K562 (cell line): ENCODE results near the gene DOP1A. TPM values are rescaled to one million over a fixed set of nuclear protein-coding genes. Genes with fewer than 3 reads are reported as not detected.

Experiments used
- ATAC-seq: fragments of 200-7000 bp; cut with Tn5 transposase; 3 replicates; pipeline ENCODE4 v1.9.1; 2020; ENCODE audit warnings: moderate library complexity
- BruUV-seq: library from RNA; stranded (reverse); fragments of 400-500 nt; replicated peaks from 2 replicates; lab custom pipeline; 2021; lab: Mats Ljungman, UMichigan
- CTCF ChIA-PET: fragments of 300-600 bp; formaldehyde crosslinking; extraction: SDS; loops from one replicate; lab custom pipeline; 2021; ENCODE audit warnings: low intra/inter-chr PET ratio; lab: Yijun Ruan, JAX
- POLR2A ChIA-PET: fragments of 300-600, 350-650 bp; sonication (Branson Sonifier 250); formaldehyde crosslinking; extraction: SDS; loops from one replicate; lab custom pipeline; 2021; ENCODE audit warnings: antibody characterized with exemption, inconsistent platforms; lab: Yijun Ruan, JAX
- DNase-seq, 4 experiments: peaks; one replicate each; pipeline versions ENCODE4 v3.0.0 to v3.0.0-alpha.2; 2011 to 2018; ENCODE audit warnings: low spot score in 3 of 4, mixed read lengths in 3 of 4; ENCODE audit errors: extremely low read depth in 1 of 4
- FAIRE-seq: peaks from 2 replicates; lab custom pipeline; 2011; peaks lifted over from hg19 to GRCh38; lab: Jason Lieb, UNC
- H2AFZ ChIP-seq: 2 replicates; pipeline ENCODE4 v1.6.0; 2011; ENCODE audit warnings: low read depth, low read length, control low read depth, inconsistent platforms
- H3K27ac ChIP-seq: fragments of 200-600 bp; 3 replicates; pipeline ENCODE4 v1.8.0; 2011; ENCODE audit warnings: low read depth, mild to moderate bottlenecking, control low read depth, inconsistent platforms, low read length, moderate library complexity, mixed read lengths; ENCODE audit errors: extremely low read depth
- H3K27me3 ChIP-seq, 2 experiments: fragments of 300-600 bp in 1 of 2; 2 replicates in 1 of 2; 3 replicates in 1 of 2; pipeline versions ENCODE4 v1.6.0 to v1.8.0; 2011; ENCODE audit warnings: inconsistent platforms in 2 of 2, low read length in 2 of 2, mild to moderate bottlenecking in 1 of 2, mixed read lengths in 1 of 2, moderate library complexity in 1 of 2; ENCODE audit not compliant: control insufficient read depth in 2 of 2, insufficient read depth in 2 of 2
- H3K36me3 ChIP-seq: fragments of 300-600 bp; 3 replicates; pipeline ENCODE4 v1.8.0; 2011; ENCODE audit warnings: mild to moderate bottlenecking, low read length, inconsistent platforms; ENCODE audit not compliant: control insufficient read depth, insufficient read depth
- H3K4me1 ChIP-seq, 2 experiments: fragments of 200-600 bp in 1 of 2; replicated peaks in 1 of 2; 2 replicates in 1 of 2; 3 replicates in 1 of 2; pipeline versions ENCODE4 v1.5.1 to v1.8.0; 2011; ENCODE audit warnings: inconsistent platforms in 2 of 2, low read length in 2 of 2, mild to moderate bottlenecking in 1 of 2, mixed read lengths in 1 of 2, moderate library complexity in 1 of 2; ENCODE audit not compliant: control insufficient read depth in 2 of 2, insufficient read depth in 2 of 2
- H3K4me2 ChIP-seq: 2 replicates; pipeline ENCODE4 v1.6.1; 2011; ENCODE audit warnings: low read length, control low read depth, inconsistent platforms, mixed read lengths; ENCODE audit not compliant: insufficient read depth
- H3K4me3 ChIP-seq: fragments of 200-600 bp; sonication (generic), shearing (Covaris generic); 2 replicates; pipeline ENCODE4 v1.5.1; 2016; ENCODE audit warnings: control low read depth, inconsistent platforms
- H3K79me2 ChIP-seq: fragments of 200-600 bp; 3 replicates; pipeline ENCODE4 v1.8.0; 2011; ENCODE audit warnings: low read length, inconsistent platforms; ENCODE audit not compliant: control insufficient read depth, insufficient read depth
- H3K9ac ChIP-seq, 2 experiments: 2 replicates each; pipeline versions ENCODE4 v1.6.0 to v1.6.1; 2011; ENCODE audit warnings: low read depth in 2 of 2, low read length in 2 of 2, control low read depth in 1 of 2, inconsistent platforms in 1 of 2, mild to moderate bottlenecking in 1 of 2, mixed read lengths in 1 of 2; ENCODE audit not compliant: insufficient read depth in 1 of 2
- H3K9me1 ChIP-seq: one replicate; pipeline ENCODE4 v1.6.0; 2011; ENCODE audit warnings: inconsistent platforms, mild to moderate bottlenecking, low read length, moderate library complexity; ENCODE audit not compliant: control insufficient read depth, insufficient read depth
- H3K9me3 ChIP-seq: replicated peaks from 2 replicates; pipeline ENCODE4 v1.5.1; 2011; ENCODE audit warnings: low read depth, low read length, inconsistent platforms; ENCODE audit not compliant: control insufficient read depth, insufficient read depth
- H4K20me1 ChIP-seq: replicated peaks from 2 replicates; pipeline ENCODE4 v1.6.1; 2011; ENCODE audit warnings: low read length, inconsistent platforms, mixed read lengths; ENCODE audit not compliant: control insufficient read depth, insufficient read depth
- CREBBP ChIP-seq: IDR thresholded peaks from one replicate; pipeline ENCODE4 v1.6.1; 2012; ENCODE audit warnings: low read depth, mild to moderate bottlenecking, control low read depth, inconsistent platforms, low read length
- EWSR1 ChIP-seq: fragments of 450-650 bp; IDR thresholded peaks from 2 replicates; pipeline ENCODE4 v1.6.1; 2018; ENCODE audit warnings: borderline replicate concordance, mild to moderate bottlenecking, low read depth, moderate library complexity; ENCODE audit not compliant: partially characterized antibody
- HDAC6 ChIP-seq: IDR thresholded peaks from 2 replicates; pipeline ENCODE4 v1.6.1; 2012; ENCODE audit warnings: low read depth, mild to moderate bottlenecking, control low read depth, inconsistent platforms, low read length, moderate library complexity
- MTF1 ChIP-seq: fragments of 250-450 bp; sonication (Bioruptor Pico); IDR thresholded peaks from 2 replicates; pipeline ENCODE4 v1.9.0; 2021; ENCODE audit warnings: moderate library complexity, mild to moderate bottlenecking, inconsistent platforms, borderline replicate concordance
- NFRKB ChIP-seq: fragments of 450-650 bp; IDR thresholded peaks from 2 replicates; pipeline ENCODE4 v1.6.1; 2016; ENCODE audit warnings: low read depth
- NKRF ChIP-seq: fragments of 450-650 bp; IDR thresholded peaks from 2 replicates; pipeline ENCODE4 v1.6.1; 2016; ENCODE audit warnings: borderline replicate concordance
- NR2C2 ChIP-seq, 2 experiments: fragments of 200-800 bp in 1 of 2; sonication (Bioruptor generic) in 1 of 2; sonication (generic) in 1 of 2; formaldehyde crosslinking in 1 of 2; IDR thresholded peaks; 2 replicates each; pipeline versions ENCODE4 v1.6.1 to v1.8.0; 2016 to 2022; ENCODE audit warnings: mild to moderate bottlenecking in 1 of 2, missing compliant biosample characterization in 1 of 2, missing genetic modification characterization in 1 of 2, missing genetic modification reagents in 1 of 2
- SRSF3 ChIP-seq: fragments of 200-400 bp; formaldehyde crosslinking; IDR thresholded peaks from 2 replicates; pipeline ENCODE4 v1.6.1; 2016; ENCODE audit warnings: mild to moderate bottlenecking, low read length, moderate library complexity; ENCODE audit not compliant: insufficient read depth
- ZBTB7A ChIP-seq: IDR thresholded peaks from 2 replicates; pipeline ENCODE4 v1.6.1; 2011; ENCODE audit warnings: low read depth, mild to moderate bottlenecking, low read length, moderate library complexity, borderline replicate concordance; ENCODE audit not compliant: control insufficient read depth
- ZFP30 ChIP-seq: fragments of 250-450 bp; sonication (Bioruptor Pico); IDR thresholded peaks from 2 replicates; pipeline ENCODE4 v1.8.0; 2022; ENCODE audit warnings: moderate library complexity, mild to moderate bottlenecking, inconsistent platforms, borderline replicate concordance
- ZNF12 ChIP-seq: sonication (generic); formaldehyde crosslinking; IDR thresholded peaks from 2 replicates; pipeline ENCODE4 v1.4.0; 2020; ENCODE audit warnings: mild to moderate bottlenecking, missing genetic modification reagents
- ZNF23 ChIP-seq: fragments of 250-450 bp; sonication (Bioruptor Pico); IDR thresholded peaks from 2 replicates; pipeline ENCODE4 v1.4.0; 2020; ENCODE audit warnings: mild to moderate bottlenecking
- ZNF324 ChIP-seq: fragments of 250-450 bp; sonication (Bioruptor Pico); IDR thresholded peaks from 2 replicates; pipeline ENCODE4 v1.4.0; 2020; ENCODE audit warnings: mild to moderate bottlenecking
- ZNF41 ChIP-seq: fragments of 250-450 bp; sonication (Bioruptor Pico); conservative IDR thresholded peaks from 2 replicates; pipeline ENCODE4 v1.4.0; 2020; ENCODE audit warnings: mild to moderate bottlenecking
- WGBS: fragments of 100-300 bp; shearing (Covaris generic); methylation state at CpG from one replicate; pipeline ENCODE4 v1.1.6; 2016; ENCODE audit warnings: low coverage, mixed read lengths; ENCODE audit not compliant: insufficient coverage; ENCODE audit errors: missing lambda C conversion rate; 5-methylcytosine and 5-hydroxymethylcytosine counted together
- in situ Hi-C: fragments of 300-500 bp; cut with MboI; formaldehyde crosslinking; loops from 4 replicates; pipeline ENCODE4 v1.15.0; 2018; ENCODE audit warnings: inconsistent platforms, mixed read lengths
- intact Hi-C: fragments of 100-400 bp; cut with micrococcal nuclease; formaldehyde crosslinking; loops from 2 replicates; pipeline ENCODE4 v1.14.2; 2022
- polyA plus RNA-seq, 8 experiments: library from polyadenylated mRNA; depleted of rRNA in 4 of 8; stranded (reverse) in 5 of 8; unstranded in 3 of 8; fragments of >200 nt; fragmentation: Nextera tagmentation in 2 of 8; fragmentation: Illumina TruSeq in 1 of 8; extraction: Ambion mirVana in 2 of 8; extraction: Trizol in 1 of 8; gene quantifications; 2 replicates each; pipeline versions ENCODE4 v1.2.1 to v1.2.3, GENCODE V29; 2011 to 2014; ENCODE audit warnings: inconsistent platforms in 1 of 8, missing spikeins in 1 of 8
- total RNA-seq, 7 experiments: library from RNA; depleted of rRNA in 6 of 7; stranded (reverse); fragments of >200 nt in 6 of 7; fragmentation: Illumina TruSeq in 2 of 7; extraction: Trizol in 2 of 7; gene quantifications; 2 replicates each; pipeline versions ENCODE4 v1.2.1 to v1.2.3, GENCODE V29; 2011 to 2021; ENCODE audit warnings: low replicate concordance in 1 of 7

DOP1A gene
- total and polyA plus RNA-seq, 9 of the 15 experiments (the other 6 are each of a cell fraction or from before 2014, with no cell fraction given) = 0.75 to 10.5 (median 4.4) TPM

GRCh38 chr6:83151114-83151513, 83.6 kb downstream of the DOP1A start:
- no peak overlapping the region for H3K27ac ChIP-seq
- H3K9me3 ChIP-seq = no peaks in the 10 kb centered on the region
- H3K36me3 ChIP-seq = no peaks in the 10 kb centered on the region
- H3K4me1 ChIP-seq = no peaks in the 10 kb centered on the region
- ChIA-PET CTCF (no interaction called here), POLR2A (no interaction called here)
- intact Hi-C loops = no loop called here
- no peak for TF ChIP-seq NFRKB
- no peak for TF ChIP-seq ZBTB7A
- no peak for TF ChIP-seq ZNF41 (CRISPR knock-in tag)
- no peak for TF ChIP-seq CREBBP
- no peak for TF ChIP-seq EWSR1
- no peak for TF ChIP-seq NKRF
- TF ChIP-seq ZFP30 = no peak
- no peak for TF ChIP-seq ZNF12
- no peak for TF ChIP-seq ZNF324 (CRISPR knock-in tag)
- no peak for TF ChIP-seq SRSF3
- TF ChIP-seq MTF1 (CRISPR knock-in tag) = no peak
- no peak for TF ChIP-seq NR2C2 (CRISPR knock-in tag; IDR thresholded peaks at IDR 0.05)
- TF ChIP-seq NR2C2 (tag; IDR thresholded peaks at IDR 0.05) = no peak
- no peak for TF ChIP-seq ZNF23 (CRISPR knock-in tag)
- no peak for TF ChIP-seq HDAC6
- no peak overlapping the region for H3K4me3 ChIP-seq
- no peak overlapping the region for H3K9ac ChIP-seq
- no peak overlapping the region for H2AFZ ChIP-seq
- no peaks in the 10 kb centered on the region for H3K27me3 ChIP-seq
- in situ Hi-C loops = no loop called here
- ATAC-seq (0 out of 3 replicates have a peak, but pooled peaks have one; percentile 32), FAIRE-seq (no peak), DNase-seq (no peak)
- no peaks in the 10 kb centered on the region for H3K79me2 ChIP-seq
- no TSS peak for BruUV-seq
- H3K4me2 ChIP-seq = no peak overlapping the region
- H3K9me1 ChIP-seq = no peaks in the 10 kb centered on the region
- WGBS = 100% methylated on average over 2 of the region's 2 CpGs
- no peaks in the 10 kb centered on the region for H4K20me1 ChIP-seq
